ENCODE measurements around the gene SLC25A48.

The SLC25A48 gene, protein sequence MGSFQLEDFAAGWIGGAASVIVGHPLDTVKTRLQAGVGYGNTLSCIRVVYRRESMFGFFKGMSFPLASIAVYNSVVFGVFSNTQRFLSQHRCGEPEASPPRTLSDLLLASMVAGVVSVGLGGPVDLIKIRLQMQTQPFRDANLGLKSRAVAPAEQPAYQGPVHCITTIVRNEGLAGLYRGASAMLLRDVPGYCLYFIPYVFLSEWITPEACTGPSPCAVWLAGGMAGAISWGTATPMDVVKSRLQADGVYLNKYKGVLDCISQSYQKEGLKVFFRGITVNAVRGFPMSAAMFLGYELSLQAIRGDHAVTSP

DNA sequence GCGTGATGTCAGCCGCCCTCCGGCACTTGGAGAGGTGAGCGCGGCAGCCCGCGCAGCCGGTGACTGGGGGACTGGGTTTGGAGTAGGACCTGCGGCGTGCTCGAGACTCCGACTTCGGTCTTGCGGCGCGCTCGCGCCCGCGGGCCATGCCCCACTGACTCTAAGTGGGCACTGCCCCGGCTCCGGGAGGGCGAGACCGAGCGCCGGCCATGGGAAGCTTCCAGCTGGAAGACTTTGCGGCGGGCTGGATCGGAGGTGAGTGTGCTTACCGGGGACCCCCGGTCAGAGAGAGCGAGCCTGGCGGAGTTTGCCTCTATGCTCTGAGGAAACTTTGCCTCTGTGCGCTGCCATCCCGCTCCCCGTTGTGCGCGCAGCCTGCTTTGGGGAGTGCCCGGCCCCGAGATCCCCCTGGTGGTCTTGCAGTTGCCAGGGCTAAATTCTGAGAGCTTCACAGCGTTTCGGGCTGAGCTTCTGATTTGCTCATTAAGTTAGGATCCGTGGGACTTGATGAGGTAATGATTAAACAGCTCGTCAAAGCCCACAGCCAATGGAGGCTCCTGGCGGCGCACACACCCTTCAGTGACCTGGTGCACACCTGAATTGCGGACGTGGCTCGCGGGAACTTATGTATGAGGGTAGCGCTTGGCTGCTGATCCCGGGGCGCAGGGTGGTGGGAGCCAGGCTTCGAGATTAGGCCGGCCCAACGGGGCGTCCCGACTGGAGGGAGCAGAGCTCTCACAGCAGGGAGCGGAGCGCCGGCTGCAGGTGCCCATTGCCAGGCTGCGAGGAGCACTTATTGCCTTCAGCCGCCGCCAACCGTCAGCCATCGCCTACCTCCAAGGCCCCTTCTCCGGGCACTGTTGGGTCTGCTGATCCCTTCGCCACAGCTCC lies at the start of gene SLC25A48:
TSS of gene SLC25A48 (plus strand) at position 25 of the 891 bp plus-strand sequence. CDS start at position 210, 185 bp downstream.
- peak; percentile 47 for DNase-seq (ENCODE audit: low read depth)

- DNase-seq (ENCODE audit: low read depth): no peak
Observed at GRCh38 chr5:135800656-135801055, 33.8 kb upstream of the SLC25A48 start.

- no peak for DNase-seq (ENCODE audit: low read depth)
Observed at GRCh38 chr5:135810188-135810943, 24.1 kb upstream of the SLC25A48 start.

DNA sequence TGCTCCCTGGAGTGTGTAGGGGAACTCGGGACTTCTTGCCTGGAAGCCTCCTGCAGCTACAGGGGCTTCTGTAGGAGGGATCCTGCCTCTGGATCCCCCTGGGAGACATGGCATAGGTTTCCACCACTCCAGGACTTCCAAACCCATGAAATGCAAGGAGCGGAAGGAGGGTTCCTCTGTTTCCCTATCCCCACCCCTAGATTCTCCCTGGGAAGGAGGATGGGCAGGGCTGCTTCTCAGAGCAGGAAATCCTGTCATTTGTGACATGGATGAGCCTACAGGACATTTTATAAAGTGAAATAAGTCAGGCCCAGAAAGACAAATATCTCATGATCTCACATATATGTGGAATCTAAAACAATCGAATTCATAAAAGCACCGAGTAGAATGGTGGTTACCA lies 23.5 kb upstream of the SLC25A48 start:
- no peak for DNase-seq (ENCODE audit: low read depth)

GRCh38 chr5:135813758-135814157 lies 20.7 kb upstream of the SLC25A48 start:
- no peak for DNase-seq (ENCODE audit: low read depth)

- DNase-seq (ENCODE audit: low read depth): no peak
Observed at GRCh38 chr5:135814316-135814715, 20.1 kb upstream of the SLC25A48 start.

GRCh38 chr5:135814812-135815211 lies 19.7 kb upstream of the SLC25A48 start:
- DNase-seq (ENCODE audit: low read depth): no peak

- no peak for DNase-seq (ENCODE audit: low read depth)
Observed at GRCh38 chr5:135821061-135821801, 13.2 kb upstream of the SLC25A48 start.

- no peak for DNase-seq (ENCODE audit: low read depth)
Observed at GRCh38 chr5:135821802-135822201, 12.7 kb upstream of the SLC25A48 start.

DNA sequence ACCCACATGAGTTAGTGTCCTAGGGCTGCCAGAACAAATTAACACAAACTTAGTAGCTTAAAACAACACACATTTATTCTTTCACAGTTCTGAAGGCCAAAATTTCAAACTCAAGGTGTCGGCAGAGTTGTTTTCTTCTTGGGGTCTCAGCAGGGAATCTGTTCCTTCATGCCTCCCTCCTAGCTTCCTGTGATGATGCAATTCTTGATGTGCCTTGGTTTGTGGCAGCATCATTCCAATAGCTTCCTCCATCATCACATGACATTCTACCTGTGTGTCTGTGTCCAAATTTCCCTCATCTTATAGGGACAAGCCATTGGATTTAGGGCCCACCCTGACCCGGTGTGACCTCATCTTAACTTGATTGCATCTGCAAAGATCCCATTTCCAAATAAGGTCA lies 12.2 kb upstream of the SLC25A48 start:
- no peak for DNase-seq (ENCODE audit: low read depth)

DNA sequence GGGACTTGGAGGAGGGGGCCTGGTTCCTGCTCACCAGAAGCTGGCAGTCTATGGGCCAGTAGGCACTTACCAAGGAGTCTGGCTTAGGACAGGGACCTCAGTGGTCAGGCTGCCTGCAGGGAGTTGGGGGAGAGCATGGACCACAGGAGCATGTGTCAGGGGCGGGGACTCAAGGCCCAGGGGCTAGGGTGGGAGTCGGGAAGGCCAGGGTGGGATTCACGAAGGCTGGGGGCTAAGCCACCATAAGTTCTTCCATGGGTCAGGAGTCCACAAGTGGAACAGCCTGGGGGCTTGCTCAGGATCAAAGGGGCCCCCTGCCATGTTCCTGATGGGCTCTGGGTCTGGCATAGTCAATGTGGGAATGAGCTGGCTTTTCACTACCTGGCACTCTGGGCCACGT lies 11.5 kb upstream of the SLC25A48 start:
- no peak for DNase-seq (ENCODE audit: low read depth)

DNA sequence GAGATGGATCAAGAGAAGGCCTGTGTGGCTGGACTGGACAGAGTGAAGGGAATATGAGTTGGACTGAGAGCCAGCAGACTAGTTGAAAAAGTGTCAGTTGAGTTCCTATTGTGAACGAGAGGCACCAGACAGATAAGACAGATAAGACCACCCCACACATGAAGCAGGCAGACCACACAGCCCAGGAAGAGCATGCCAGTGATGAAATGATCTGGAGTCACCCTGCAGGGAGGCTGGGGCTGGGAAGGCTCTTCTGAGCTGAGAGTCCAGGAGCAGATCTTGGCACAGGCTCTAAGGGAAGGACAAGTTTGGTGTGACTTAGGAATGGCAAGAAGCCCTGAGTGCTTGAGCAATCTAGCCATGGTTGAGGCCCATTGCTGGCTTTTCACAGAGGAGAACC lies 10.6 kb upstream of the SLC25A48 start:
- DNase-seq (ENCODE audit: low read depth): no peak

DNA sequence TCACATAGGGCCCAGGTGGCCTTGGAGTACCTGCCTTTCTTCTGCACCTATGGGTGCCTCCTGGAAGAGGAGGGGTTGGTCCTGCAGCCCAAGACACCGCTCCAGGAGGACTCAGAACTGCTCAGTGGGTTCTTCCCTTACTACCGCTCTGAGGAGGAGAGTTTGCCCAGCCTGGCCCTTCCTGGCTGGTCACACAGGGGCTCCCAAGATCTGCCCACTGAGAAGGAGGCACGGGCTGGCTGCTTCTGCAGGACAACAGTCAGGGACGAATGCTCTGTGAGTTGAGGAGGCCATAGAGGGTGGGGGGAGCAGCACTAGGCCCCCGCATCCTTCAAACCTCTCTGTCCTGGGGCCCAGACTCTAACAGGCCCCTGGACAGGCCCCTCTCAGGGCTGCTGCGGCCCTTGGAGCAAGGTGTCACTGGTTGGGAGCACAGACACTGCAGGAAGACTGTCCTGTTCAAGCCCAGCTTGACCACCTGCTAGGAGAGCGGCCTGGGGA lies 9.9 kb upstream of the SLC25A48 start:
- DNase-seq (ENCODE audit: low read depth): no peak

- DNase-seq (ENCODE audit: low read depth): no peak
Observed at GRCh38 chr5:135825373-135826220, 8.9 kb upstream of the SLC25A48 start.

GRCh38 chr5:135826221-135826525 lies 8.3 kb upstream of the SLC25A48 start:
- DNase-seq (ENCODE audit: low read depth): no peak

- DNase-seq (ENCODE audit: low read depth): no peak
Observed at GRCh38 chr5:135826994-135827671, 7.3 kb upstream of the SLC25A48 start.

DNA sequence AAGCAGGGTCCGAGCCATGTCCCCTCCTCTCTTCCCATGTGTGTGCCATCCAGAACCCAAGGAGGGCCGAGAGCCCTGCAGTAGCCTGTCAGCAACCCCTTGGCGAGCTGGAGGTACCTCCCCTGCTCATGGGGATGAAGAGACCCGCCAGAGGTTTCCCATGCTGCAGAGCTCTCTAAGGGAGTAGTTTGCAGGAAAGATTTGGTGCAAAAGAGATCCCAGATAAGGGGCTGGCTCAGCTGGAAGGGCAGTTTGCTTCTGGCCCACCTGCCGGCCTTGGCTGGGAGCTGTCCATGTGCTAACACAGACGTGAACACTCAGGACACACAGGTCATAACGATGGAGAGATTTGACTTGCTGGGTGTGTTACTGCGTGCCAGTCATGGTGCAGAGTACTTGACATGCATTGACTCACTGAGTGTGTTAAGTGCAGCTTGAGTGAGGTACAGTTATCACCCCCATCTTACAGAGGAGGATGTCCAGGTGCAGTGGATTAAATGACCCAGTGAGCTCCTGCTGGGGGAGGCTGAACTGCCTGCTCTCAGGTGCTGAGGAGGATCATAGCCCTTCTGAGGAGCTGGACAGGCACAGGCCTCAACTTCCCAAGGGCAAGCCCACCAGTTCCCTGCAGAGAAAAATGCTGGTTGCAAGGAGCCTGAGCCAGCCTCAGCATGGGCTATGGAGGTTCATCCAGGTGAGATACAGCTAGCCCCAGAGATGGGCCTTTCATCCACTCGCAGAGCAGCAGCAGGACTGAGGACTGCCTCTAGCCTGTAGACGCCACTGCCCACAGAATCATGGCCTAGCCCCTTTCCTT lies 6.3 kb upstream of the SLC25A48 start:
- DNase-seq (ENCODE audit: low read depth): no peak

DNA sequence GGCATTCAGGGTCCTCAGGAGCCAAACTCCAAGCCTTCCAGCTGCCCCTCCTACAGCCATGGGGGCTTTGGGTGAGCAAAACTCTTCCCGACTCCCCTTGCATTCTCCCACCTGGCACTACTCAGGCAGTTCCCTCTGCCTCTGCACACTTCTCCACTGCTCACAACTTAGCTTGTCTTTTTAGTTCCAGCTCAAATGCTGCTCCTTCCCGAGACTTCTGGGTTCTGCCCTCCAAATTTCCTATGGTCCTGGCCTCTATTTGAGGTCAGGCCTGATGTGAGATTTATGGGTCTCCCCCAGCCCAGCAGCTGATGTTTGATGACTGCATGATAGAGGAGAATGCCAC lies 5.7 kb upstream of the SLC25A48 start:
- DNase-seq (ENCODE audit: low read depth): no peak

DNA sequence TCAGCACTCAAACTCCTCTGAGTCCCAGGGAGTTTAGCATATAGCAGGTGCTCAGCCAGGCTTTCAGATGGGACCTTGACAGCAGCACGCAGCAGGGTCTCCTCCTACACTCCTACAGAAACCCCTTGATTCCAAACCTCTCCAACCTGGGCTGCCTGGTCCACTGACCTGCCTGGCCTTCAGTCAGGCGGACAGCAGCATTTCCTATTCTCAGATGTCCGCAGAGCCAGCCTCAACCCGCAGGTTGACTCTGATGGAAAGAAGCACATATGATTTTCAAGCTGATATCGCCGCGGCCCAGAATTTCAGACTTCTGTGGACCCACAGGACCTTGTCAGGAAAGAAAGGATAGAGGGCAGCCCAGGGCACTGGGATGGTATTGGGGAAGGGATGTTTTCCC lies 5.3 kb upstream of the SLC25A48 start:
- DNase-seq (ENCODE audit: low read depth): no peak
